ENCODE results near the gene TSEN34. TPM values are rescaled to one million over a fixed set of nuclear protein-coding genes. Genes with fewer than 3 reads are reported as not detected.
"Not testable (repeated sequence)": the region's sequence is repeated elsewhere in the genome, so short reads cannot be mapped to it uniquely, and the experiment has no call there.

The TSEN34 gene
- total RNA-seq, 1 experiment from 2014 or later, result 70.7 TPM

DNA sequence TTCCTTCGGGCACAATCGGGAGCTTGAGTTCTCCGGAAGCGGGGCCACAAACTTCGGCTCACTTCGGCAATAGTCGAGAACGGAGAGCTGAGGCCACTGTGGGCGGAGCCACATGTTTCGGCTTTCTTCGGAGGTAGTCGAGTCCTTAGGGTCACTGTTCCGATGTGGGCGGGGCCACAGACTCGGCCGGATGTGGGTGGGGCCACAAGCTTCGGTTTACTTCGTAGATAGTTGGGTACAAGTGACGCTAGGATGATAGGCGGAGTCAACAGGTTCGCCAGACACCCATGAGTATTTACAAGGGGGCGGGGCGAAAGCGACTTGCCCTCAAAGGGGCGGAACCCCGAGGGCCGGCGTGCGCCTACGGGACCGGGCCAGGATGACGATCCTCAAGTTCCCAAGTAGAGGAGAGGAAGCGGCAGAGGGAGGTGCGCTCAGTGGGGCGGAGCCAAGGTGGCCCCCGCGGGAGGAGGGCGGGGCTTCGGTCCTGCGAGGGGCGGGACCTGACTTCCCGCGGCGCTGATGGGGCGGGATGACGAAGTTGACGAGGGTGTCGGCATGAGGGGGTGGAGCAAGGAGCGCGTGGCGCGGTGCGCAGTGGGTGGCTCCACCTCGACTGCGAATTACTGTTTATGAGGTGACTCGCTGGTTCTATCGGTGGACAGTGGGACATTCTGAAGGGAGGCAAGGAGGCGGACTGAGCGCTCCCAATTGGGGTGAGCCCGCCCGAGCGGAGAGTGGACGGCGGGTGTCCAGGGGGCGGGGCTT, 1.2 kb upstream of the TSEN34 start:
- DNase-seq, result peak; percentile 100
- Histone ChIP-seq H3K27me3 (no peaks in the 10 kb centered on the region), H3K4me3 (peak overlapping the region; percentile 84), H3K9me3 (replicated peaks) (no peaks in the 10 kb centered on the region), H3K4me1 (no peaks in the 10 kb centered on the region), H3K27ac (peak overlapping the region; percentile 95), H3K36me3 (no peaks in the 10 kb centered on the region)

DNA sequence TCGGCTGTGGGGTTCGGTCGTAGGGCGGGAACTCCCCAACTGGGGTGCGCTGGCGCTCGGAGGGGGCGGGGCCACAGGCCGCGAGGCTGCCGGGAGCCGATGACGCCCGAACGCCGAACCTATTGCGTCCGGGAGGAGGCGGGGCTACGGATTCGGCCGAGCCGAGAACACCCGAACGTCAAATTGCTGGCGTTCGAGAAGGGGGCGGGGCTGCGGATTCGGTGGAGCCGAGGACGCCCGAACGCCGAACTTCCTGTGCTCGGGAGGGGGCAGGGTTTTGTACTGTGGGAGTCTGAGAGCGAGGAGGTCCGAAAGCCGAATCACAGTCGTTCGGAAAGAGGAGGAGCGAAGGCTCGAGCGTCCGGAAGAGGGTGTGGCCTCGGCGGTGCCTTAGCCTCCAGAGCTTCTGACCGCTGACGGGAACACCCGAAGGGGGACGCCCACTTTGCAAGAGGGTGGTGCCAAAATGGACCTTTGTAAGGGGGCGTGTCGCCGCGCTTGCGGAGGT, 551 bp upstream of the TSEN34 start:
- H3K9me3 ChIP-seq (replicated peaks), result no peaks in the 10 kb centered on the region
- H3K27ac ChIP-seq, result peak overlapping the region; percentile 95
- peak overlapping the region; percentile 84 for H3K4me3 ChIP-seq
- no peaks in the 10 kb centered on the region for H3K27me3 ChIP-seq
- peak; percentile 99 for DNase-seq
- no peaks in the 10 kb centered on the region for H3K36me3 ChIP-seq
- no peaks in the 10 kb centered on the region for H3K4me1 ChIP-seq

DNA sequence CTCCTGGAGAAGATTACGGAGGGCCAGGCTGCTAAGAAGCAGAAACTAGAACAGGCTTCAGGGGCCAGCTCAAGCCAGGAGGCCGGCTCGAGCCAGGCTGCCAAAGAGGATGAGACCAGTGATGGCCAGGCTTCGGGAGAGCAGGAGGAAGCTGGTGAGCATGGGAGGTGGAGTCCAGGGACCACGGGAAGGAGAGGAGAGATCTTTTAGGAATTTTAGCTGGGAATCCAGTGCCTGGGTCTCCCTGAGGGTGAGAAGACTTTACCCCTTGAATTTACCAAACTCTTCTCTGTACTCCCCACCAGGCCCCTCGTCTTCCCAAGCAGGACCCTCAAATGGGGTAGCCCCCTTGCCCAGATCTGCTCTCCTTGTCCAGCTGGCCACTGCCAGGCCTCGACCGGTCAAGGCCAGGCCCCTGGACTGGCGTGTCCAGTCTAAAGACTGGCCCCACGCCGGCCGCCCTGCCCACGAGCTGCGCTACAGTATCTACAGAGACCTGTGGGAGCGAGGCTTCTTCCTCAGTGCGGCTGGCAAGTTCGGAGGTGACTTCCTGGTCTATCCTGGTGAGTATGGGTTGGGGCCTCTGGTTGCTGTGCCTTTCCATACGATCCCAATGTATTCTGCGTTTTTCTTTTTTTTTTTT, 824 bp downstream of the TSEN34 start:
- Histone ChIP-seq H3K9me3 (replicated peaks) (no peaks in the 10 kb centered on the region), H3K27me3 (no peaks in the 10 kb centered on the region), H3K4me3 (peak overlapping the region; percentile 84), H3K27ac (peak overlapping the region; percentile 95), H3K4me1 (no peaks in the 10 kb centered on the region), H3K36me3 (no peaks in the 10 kb centered on the region)
- DNase-seq, result no peak

- no peaks in the 10 kb centered on the region for H3K36me3 ChIP-seq
- no peaks in the 10 kb centered on the region for H3K4me1 ChIP-seq
- no peaks in the 10 kb centered on the region for H3K9me3 ChIP-seq (replicated peaks)
- H3K4me3 ChIP-seq, result no peak overlapping the region
- no peak for DNase-seq
- no peaks in the 10 kb centered on the region for H3K27me3 ChIP-seq
- H3K27ac ChIP-seq, result no peak overlapping the region
These were observed 1.9 kb downstream of the TSEN34 start for GRCh38 chr19:54193011-54193410.

GRCh38 chr19:54194463-54194862, 3.4 kb downstream of the TSEN34 start:
- H3K9me3 ChIP-seq (replicated peaks); DNase-seq; H3K36me3 ChIP-seq; H3K27ac ChIP-seq; H3K4me1 ChIP-seq; H3K4me3 ChIP-seq; H3K27me3 ChIP-seq: not testable (repeated sequence)

- Histone ChIP-seq H3K27me3 (no peaks in the 10 kb centered on the region), H3K4me3 (no peak overlapping the region), H3K9me3 (replicated peaks) (no peaks in the 10 kb centered on the region), H3K4me1 (no peaks in the 10 kb centered on the region), H3K36me3 (peaks cover 6% of the 10 kb centered on the region), H3K27ac (no peak overlapping the region)
- DNase-seq, result no peak
These were observed 5.4 kb downstream of the TSEN34 start for GRCh38 chr19:54196536-54196935.

- H3K9me3 ChIP-seq (replicated peaks), result no peaks in the 10 kb centered on the region
- H3K27me3 ChIP-seq, result no peaks in the 10 kb centered on the region
- 0 out of 2 replicates have a peak, but pooled peaks cover 6% of the 10 kb centered on the region for H3K4me1 ChIP-seq
- DNase-seq, result no peak
- peaks cover 12% of the 10 kb centered on the region for H3K36me3 ChIP-seq
- H3K4me3 ChIP-seq, result no peak overlapping the region
- H3K27ac ChIP-seq, result no peak overlapping the region
These were observed 6.0 kb downstream of the TSEN34 start for GRCh38 chr19:54197121-54197520.

GRCh38 chr19:54199401-54199800, 8.3 kb downstream of the TSEN34 start:
- Histone ChIP-seq H3K27ac (no peak overlapping the region), H3K36me3 (peaks cover 34% of the 10 kb centered on the region), H3K4me1 (peaks cover 23% of the 10 kb centered on the region), H3K4me3 (no peak overlapping the region), H3K9me3 (replicated peaks) (no peaks in the 10 kb centered on the region), H3K27me3 (no peaks in the 10 kb centered on the region)
- no peak for DNase-seq

GRCh38 chr19:54201172-54201701, 10.1 kb downstream of the TSEN34 start:
- no peaks in the 10 kb centered on the region for H3K9me3 ChIP-seq (replicated peaks)
- H3K36me3 ChIP-seq, result peaks cover 53% of the 10 kb centered on the region
- no peak for DNase-seq
- peak overlapping the region; percentile 85 for H3K27ac ChIP-seq
- peaks cover 39% of the 10 kb centered on the region for H3K4me1 ChIP-seq
- H3K27me3 ChIP-seq, result no peaks in the 10 kb centered on the region
- peak overlapping the region; percentile 69 for H3K4me3 ChIP-seq

DNA sequence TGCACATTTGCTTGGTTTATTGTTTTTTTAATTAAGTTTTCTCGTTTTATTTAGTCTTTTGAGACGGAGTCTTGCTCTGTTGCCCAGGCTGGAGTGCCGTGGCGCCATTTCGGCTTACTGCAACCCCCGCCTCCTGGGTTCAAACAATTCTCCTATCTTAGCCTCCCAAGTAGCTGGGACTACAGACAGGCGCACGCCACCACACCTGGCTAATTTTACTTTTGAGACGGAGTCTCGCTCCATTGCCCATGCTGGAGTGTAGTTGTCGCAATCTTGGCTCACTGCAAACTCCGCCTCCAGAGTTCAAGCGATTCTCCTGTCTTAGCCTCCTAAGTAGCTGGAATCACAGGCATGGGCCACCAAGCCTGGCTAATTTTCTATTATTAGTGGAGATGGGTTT, 10.9 kb downstream of the TSEN34 start:
- no peaks in the 10 kb centered on the region for H3K27me3 ChIP-seq
- no peak for DNase-seq
- peaks cover 47% of the 10 kb centered on the region for H3K4me1 ChIP-seq
- peak overlapping the region; percentile 69 for H3K4me3 ChIP-seq
- H3K27ac ChIP-seq, result no peak overlapping the region
- H3K9me3 ChIP-seq (replicated peaks), result no peaks in the 10 kb centered on the region
- H3K36me3 ChIP-seq, result peaks cover 60% of the 10 kb centered on the region

- Histone ChIP-seq H3K27ac (no peak overlapping the region), H3K27me3 (no peaks in the 10 kb centered on the region), H3K4me3 (no peak overlapping the region), H3K36me3 (peaks cover 72% of the 10 kb centered on the region), H3K4me1 (peaks cover 59% of the 10 kb centered on the region), H3K9me3 (replicated peaks) (no peaks in the 10 kb centered on the region)
- DNase-seq, result no peak
These were observed 12.1 kb downstream of the TSEN34 start for GRCh38 chr19:54203151-54203611.

- DNase-seq, result no peak
- peaks cover 75% of the 10 kb centered on the region for H3K4me1 ChIP-seq
These were observed 13.8 kb downstream of the TSEN34 start for GRCh38 chr19:54204767-54205468.

GRCh38 chr19:54206030-54206830, 15.1 kb downstream of the TSEN34 start:
- H3K4me1 ChIP-seq, result peaks cover 83% of the 10 kb centered on the region
- no peak overlapping the region for H3K27ac ChIP-seq
- no peaks in the 10 kb centered on the region for H3K9me3 ChIP-seq (replicated peaks)
- H3K36me3 ChIP-seq, result peaks cover 71% of the 10 kb centered on the region
- no peaks in the 10 kb centered on the region for H3K27me3 ChIP-seq
- DNase-seq, result no peak
- H3K4me3 ChIP-seq, result no peak overlapping the region

More at GRCh38 chr19:54204767-54205468, 13.8 kb downstream of the TSEN34 start:
- no peaks in the 10 kb centered on the region for H3K27me3 ChIP-seq
- H3K4me3 ChIP-seq, result no peak overlapping the region
- H3K9me3 ChIP-seq (replicated peaks), result no peaks in the 10 kb centered on the region
- peaks cover 74% of the 10 kb centered on the region for H3K36me3 ChIP-seq
- H3K27ac ChIP-seq, result no peak overlapping the region

- no peak for DNase-seq
- peaks cover 80% of the 10 kb centered on the region for H3K4me1 ChIP-seq
- H3K27ac ChIP-seq, result no peak overlapping the region
- no peaks in the 10 kb centered on the region for H3K27me3 ChIP-seq
- peaks cover 65% of the 10 kb centered on the region for H3K36me3 ChIP-seq
- H3K4me3 ChIP-seq, result no peak overlapping the region
- no peaks in the 10 kb centered on the region for H3K9me3 ChIP-seq (replicated peaks)
These were observed 15.7 kb downstream of the TSEN34 start for GRCh38 chr19:54206831-54207177.
